SK-N-SH treated with all-trans-retinoic acid at 6 μM for 48 hours (cell line): ENCODE data around the gene ZFP92.

ENCODE experiments used
- ATAC-seq: fragments of 200-7000 bp; cut with Tn5 transposase; 3 replicates; pipeline ENCODE4 v1.9.1; 2020; ENCODE audit warnings: mild to moderate bottlenecking, moderate library complexity
- BACH2 ChIP-seq: fragments of 250-450 bp; sonication (Bioruptor Pico); IDR thresholded peaks from 2 replicates; pipeline ENCODE4 v1.9.0; 2021; ENCODE audit warnings: mild to moderate bottlenecking, borderline replicate concordance
- CREB5 ChIP-seq: fragments of 250-450 bp; sonication (Bioruptor Pico); IDR thresholded peaks from 2 replicates; pipeline ENCODE4 v1.5.1; 2020; ENCODE audit warnings: low read depth, mild to moderate bottlenecking, moderate library complexity
- CSDC2 ChIP-seq: fragments of 250-450 bp; sonication (Bioruptor Pico); IDR thresholded peaks from 2 replicates; pipeline ENCODE4 v1.5.0; 2020; ENCODE audit warnings: mild to moderate bottlenecking, moderate library complexity
- CSRNP3 ChIP-seq: fragments of 250-450 bp; sonication (Bioruptor Pico); IDR thresholded peaks from 2 replicates; pipeline ENCODE4 v1.5.1; 2021; ENCODE audit warnings: mild to moderate bottlenecking, moderate library complexity
- ESRRG ChIP-seq: fragments of 250-450 bp; sonication (Bioruptor Pico); IDR thresholded peaks from 2 replicates; pipeline ENCODE4 v1.6.1; 2021; ENCODE audit warnings: mild to moderate bottlenecking
- ISL1 ChIP-seq: fragments of 250-450 bp; sonication (Bioruptor Pico); IDR thresholded peaks from 2 replicates; pipeline ENCODE4 v2.1.2; 2022; ENCODE audit warnings: mild to moderate bottlenecking, moderate library complexity
- OSR1 ChIP-seq: fragments of 250-450 bp; sonication (Bioruptor Pico); IDR thresholded peaks from 2 replicates; pipeline ENCODE4 v1.8.0; 2022; ENCODE audit warnings: moderate library complexity, mild to moderate bottlenecking, inconsistent platforms
- PATZ1 ChIP-seq: fragments of 250-450 bp; sonication (Bioruptor Pico); IDR thresholded peaks from 2 replicates; pipeline ENCODE4 v1.8.0; 2020; ENCODE audit warnings: mild to moderate bottlenecking, moderate library complexity, borderline replicate concordance
- POU6F1 ChIP-seq: fragments of 250-450 bp; sonication (Bioruptor Pico); IDR thresholded peaks from 2 replicates; pipeline ENCODE4 v1.8.0; 2021; ENCODE audit warnings: low read depth, mild to moderate bottlenecking, moderate library complexity, borderline replicate concordance
- PPARA ChIP-seq: fragments of 250-450 bp; sonication (Bioruptor Pico); IDR thresholded peaks from 2 replicates; pipeline ENCODE4 v1.5.0; 2020; ENCODE audit warnings: mild to moderate bottlenecking, borderline replicate concordance
- RARB ChIP-seq: fragments of 250-450 bp; sonication (Bioruptor Pico); IDR thresholded peaks from 2 replicates; pipeline ENCODE4 v1.8.0; 2021; ENCODE audit warnings: mild to moderate bottlenecking, moderate library complexity
- SNAI2 ChIP-seq: fragments of 250-450 bp; sonication (Bioruptor Pico); IDR thresholded peaks from 2 replicates; pipeline ENCODE4 v1.5.0; 2020; ENCODE audit warnings: mild to moderate bottlenecking, moderate library complexity
- TCF4 ChIP-seq: fragments of 250-450 bp; sonication (Bioruptor Pico); IDR thresholded peaks from 2 replicates; pipeline ENCODE4 v1.8.0; 2021; ENCODE audit warnings: mild to moderate bottlenecking, moderate library complexity, borderline replicate concordance
- TOX ChIP-seq: fragments of 250-450 bp; sonication (Bioruptor Pico); IDR thresholded peaks from 2 replicates; pipeline ENCODE4 v1.8.0; 2021; ENCODE audit warnings: mild to moderate bottlenecking, moderate library complexity, borderline replicate concordance
- TSHZ2 ChIP-seq: fragments of 250-450 bp; sonication (Bioruptor Pico); IDR thresholded peaks from 2 replicates; pipeline ENCODE4 v1.5.0; 2020; ENCODE audit warnings: mild to moderate bottlenecking, moderate library complexity
- ZC3H10 ChIP-seq: fragments of 250-450 bp; sonication (Bioruptor Pico); IDR thresholded peaks from 2 replicates; pipeline ENCODE4 v1.5.1; 2021; ENCODE audit warnings: mild to moderate bottlenecking, moderate library complexity
- ZFP3 ChIP-seq: fragments of 250-450 bp; sonication (Bioruptor Pico); IDR thresholded peaks from 2 replicates; pipeline ENCODE4 v1.5.0; 2020; ENCODE audit warnings: mild to moderate bottlenecking, moderate library complexity
- ZFP30 ChIP-seq: fragments of 450-650 bp; formaldehyde crosslinking; IDR thresholded peaks from 2 replicates; pipeline ENCODE4 v1.5.0; 2022; ENCODE audit warnings: mild to moderate bottlenecking, moderate library complexity
- ZNF565 ChIP-seq: fragments of 450-650 bp; formaldehyde crosslinking; conservative IDR thresholded peaks from 2 replicates; pipeline ENCODE4 v1.5.0; 2020; ENCODE audit warnings: low read depth, mild to moderate bottlenecking, moderate library complexity
- ZNF70 ChIP-seq: fragments of 450-650 bp; formaldehyde crosslinking; IDR thresholded peaks from 2 replicates; pipeline ENCODE4 v1.5.0; 2020; ENCODE audit warnings: mild to moderate bottlenecking, moderate library complexity

Gene ZFP92

GRCh38 chrX:153413731-153414130 is 2.5 kb downstream of the ZFP92 start:
- no peak for ATAC-seq
- TF ChIP-seq ISL1 (CRISPR knock-in tag) (no peak), ZFP3 (CRISPR knock-in tag) (no peak), TOX (CRISPR knock-in tag) (no peak), CSDC2 (CRISPR knock-in tag) (no peak), ZC3H10 (CRISPR knock-in tag) (no peak), CREB5 (CRISPR knock-in tag) (no peak), CSRNP3 (CRISPR knock-in tag) (no peak), OSR1 (no peak), RARB (CRISPR knock-in tag) (no peak), TCF4 (CRISPR knock-in tag) (no peak), ZFP30 (CRISPR knock-in tag) (no peak), SNAI2 (CRISPR knock-in tag) (no peak), POU6F1 (CRISPR knock-in tag) (no peak), TSHZ2 (CRISPR knock-in tag) (no peak), PATZ1 (CRISPR knock-in tag) (no peak), ESRRG (CRISPR knock-in tag) (no peak), ZNF565 (CRISPR knock-in tag) (no peak), ZNF70 (CRISPR knock-in tag) (no peak)

- TF ChIP-seq PATZ1 (CRISPR knock-in tag) (no peak), BACH2 (no peak), ZC3H10 (CRISPR knock-in tag) (no peak), ZNF565 (CRISPR knock-in tag) (no peak), PPARA (no peak), ESRRG (CRISPR knock-in tag) (no peak), CSDC2 (CRISPR knock-in tag) (no peak), ISL1 (CRISPR knock-in tag) (no peak), RARB (CRISPR knock-in tag) (no peak)
- ATAC-seq, result no peak
Measured at GRCh38 chrX:153414856-153415510, 3.7 kb downstream of the ZFP92 start.
